Measurements from ENCODE around the gene GBP4.

DNA sequence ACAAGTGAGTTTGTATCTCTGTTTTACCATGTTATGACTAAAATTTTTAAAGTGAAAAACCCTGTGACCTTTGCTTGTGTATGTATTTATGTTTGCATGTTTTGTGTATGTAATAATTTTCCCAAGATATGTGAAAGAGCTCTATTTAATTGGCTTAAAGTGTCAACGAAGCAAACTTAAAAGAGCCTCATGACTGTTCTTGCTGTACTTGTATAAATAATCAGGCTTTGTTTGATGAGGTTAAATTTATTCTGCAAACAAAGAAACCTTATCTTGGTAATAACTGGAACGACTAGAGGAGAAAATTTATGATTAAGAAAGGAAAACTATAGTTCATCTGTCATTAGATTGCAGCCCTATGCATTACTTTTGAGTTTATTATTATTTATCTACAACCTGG is 29.6 kb downstream of the GBP4 start:
- no peak for TF ChIP-seq POLR2A (IDR thresholded peaks at IDR 0.05)
- TF ChIP-seq, protein P1, sequence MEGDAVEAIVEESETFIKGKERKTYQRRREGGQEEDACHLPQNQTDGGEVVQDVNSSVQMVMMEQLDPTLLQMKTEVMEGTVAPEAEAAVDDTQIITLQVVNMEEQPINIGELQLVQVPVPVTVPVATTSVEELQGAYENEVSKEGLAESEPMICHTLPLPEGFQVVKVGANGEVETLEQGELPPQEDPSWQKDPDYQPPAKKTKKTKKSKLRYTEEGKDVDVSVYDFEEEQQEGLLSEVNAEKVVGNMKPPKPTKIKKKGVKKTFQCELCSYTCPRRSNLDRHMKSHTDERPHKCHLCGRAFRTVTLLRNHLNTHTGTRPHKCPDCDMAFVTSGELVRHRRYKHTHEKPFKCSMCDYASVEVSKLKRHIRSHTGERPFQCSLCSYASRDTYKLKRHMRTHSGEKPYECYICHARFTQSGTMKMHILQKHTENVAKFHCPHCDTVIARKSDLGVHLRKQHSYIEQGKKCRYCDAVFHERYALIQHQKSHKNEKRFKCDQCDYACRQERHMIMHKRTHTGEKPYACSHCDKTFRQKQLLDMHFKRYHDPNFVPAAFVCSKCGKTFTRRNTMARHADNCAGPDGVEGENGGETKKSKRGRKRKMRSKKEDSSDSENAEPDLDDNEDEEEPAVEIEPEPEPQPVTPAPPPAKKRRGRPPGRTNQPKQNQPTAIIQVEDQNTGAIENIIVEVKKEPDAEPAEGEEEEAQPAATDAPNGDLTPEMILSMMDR (IDR thresholded peaks at IDR 0.05): no peak

Data from right lobe of liver (tissue), 4 donors.